Thymus (tissue), 11 donors: ENCODE measurements around the gene GALNT17. TPM values are rescaled to one million over a fixed set of nuclear protein-coding genes. Genes with fewer than 3 reads are reported as not detected.

Experiments used
- DNase-seq, 9 donors: peaks; one replicate each; pipeline ENCODE4 v3.0.0-alpha.2; 2013; ENCODE audit warnings: low spot score in 9 of 9, low read depth in 6 of 9, missing footprints in 1 of 9
- H3K27ac ChIP-seq, 2 donors: one replicate each; pipeline ENCODE4 v1.5.1; 2013; ENCODE audit warnings: control low read depth in 1 of 2, low read depth in 1 of 2, low read length in 1 of 2, mild to moderate bottlenecking in 1 of 2, moderate library complexity in 1 of 2
- H3K27me3 ChIP-seq, 2 donors: one replicate each; pipeline ENCODE4 v1.5.1; 2013; ENCODE audit warnings: low read length in 1 of 2; ENCODE audit not compliant: control insufficient read depth in 2 of 2, insufficient read depth in 1 of 2
- H3K36me3 ChIP-seq, 2 donors: one replicate each; pipeline ENCODE4 v1.5.1; 2013; ENCODE audit warnings: low read length in 1 of 2, mild to moderate bottlenecking in 1 of 2, moderate library complexity in 1 of 2; ENCODE audit not compliant: control insufficient read depth in 2 of 2, insufficient read depth in 2 of 2
- H3K4me1 ChIP-seq, 2 donors: one replicate each; pipeline ENCODE4 v1.5.1; 2013; ENCODE audit warnings: low read length in 2 of 2; ENCODE audit not compliant: control insufficient read depth in 2 of 2, insufficient read depth in 2 of 2
- H3K4me3 ChIP-seq, 2 donors: one replicate each; pipeline ENCODE4 v1.5.1; 2013; ENCODE audit warnings: low read length in 2 of 2, control low read depth in 1 of 2, mild to moderate bottlenecking in 1 of 2
- H3K9me3 ChIP-seq, 2 donors: one replicate each; pipeline ENCODE4 v1.5.1; 2013; ENCODE audit warnings: low read length in 1 of 2, mild to moderate bottlenecking in 1 of 2; ENCODE audit not compliant: control insufficient read depth in 2 of 2, insufficient read depth in 1 of 2
- WGBS: extraction: QIAGEN DNeasy Blood & Tissue Kit; methylation state at CpG from one replicate; pipeline ENCODE4 v1.1.7; 2013; 5-methylcytosine and 5-hydroxymethylcytosine counted together
- polyA plus RNA-seq: library from polyadenylated mRNA; stranded (reverse); fragments of 200-250 nt; gene quantifications from one replicate; pipeline ENCODE4 v1.2.3, GENCODE V29; 2013
- total RNA-seq: library from RNA; stranded (reverse); fragments of 120-200 nt; gene quantifications from one replicate; pipeline ENCODE4 v1.2.4, GENCODE V29; 2013
- donor health status: healthy.

GALNT17 gene
- total and polyA plus RNA-seq, 2 donors, result 1.8 to 9.2 TPM

DNA sequence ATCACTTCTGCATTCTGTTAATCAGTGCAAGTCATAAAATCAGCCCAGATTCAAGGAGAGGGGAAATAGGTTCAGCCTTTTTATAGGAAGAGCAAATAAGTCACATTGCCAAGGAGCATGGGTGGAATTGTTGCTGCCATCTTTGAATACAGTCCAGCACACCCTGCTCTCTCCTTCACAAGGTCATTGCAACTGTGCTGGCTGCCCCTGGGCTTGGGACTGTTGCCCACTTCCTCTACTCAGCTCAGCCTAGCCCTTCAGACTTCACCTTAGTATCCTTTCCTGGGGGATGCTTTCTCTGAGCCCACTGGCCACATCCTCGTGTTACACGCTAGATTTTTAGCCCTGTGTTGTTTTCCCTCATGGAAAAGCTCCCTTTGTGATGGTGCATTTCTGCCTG, 527.7 kb downstream of the GALNT17 start:
- Histone ChIP-seq H3K4me3 (no peak overlapping the region), H3K36me3 (no peaks in the 10 kb centered on the region), H3K9me3 (no peaks in the 10 kb centered on the region), H3K27me3 (no peaks in the 10 kb centered on the region), H3K4me1 (no peaks in the 10 kb centered on the region), H3K27ac (no peak overlapping the region)
- 94% methylated on average over 2 of the region's 2 CpGs for WGBS
- no peak for DNase-seq

DNA sequence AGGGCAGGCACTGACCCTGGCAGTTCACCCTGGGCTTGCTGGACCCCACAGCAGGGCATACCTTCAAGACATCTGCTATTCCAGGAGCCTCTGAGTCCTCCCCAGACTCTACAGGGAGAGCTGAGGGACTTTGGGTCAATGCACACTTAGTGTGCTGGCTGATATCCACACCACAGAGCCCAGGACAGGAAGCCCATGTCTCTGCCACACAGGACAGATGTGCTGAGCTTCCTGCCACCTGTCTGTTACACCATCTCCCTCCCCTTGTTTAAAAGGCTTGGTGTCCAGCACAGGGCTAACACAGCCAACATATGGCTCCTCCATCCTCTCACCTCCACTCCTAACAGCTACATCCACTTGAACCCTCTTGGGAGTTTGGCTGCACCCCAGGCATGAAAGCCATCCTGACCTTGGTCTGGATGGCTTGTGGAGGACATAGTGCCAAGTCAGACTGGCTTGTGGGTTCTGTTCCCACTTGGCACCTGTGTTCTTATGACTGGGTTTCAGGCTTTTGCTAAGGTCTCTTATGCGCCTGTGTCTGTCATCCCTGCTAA, 529.8 kb downstream of the GALNT17 start:
- H3K4me3 ChIP-seq, result no peak overlapping the region
- DNase-seq, result no peak
- 94% methylated on average over 1 of the region's 1 CpG for WGBS
- no peaks in the 10 kb centered on the region for H3K4me1 ChIP-seq
- no peaks in the 10 kb centered on the region for H3K36me3 ChIP-seq
- no peaks in the 10 kb centered on the region for H3K27me3 ChIP-seq
- no peak overlapping the region for H3K27ac ChIP-seq
- no peaks in the 10 kb centered on the region for H3K9me3 ChIP-seq

DNA sequence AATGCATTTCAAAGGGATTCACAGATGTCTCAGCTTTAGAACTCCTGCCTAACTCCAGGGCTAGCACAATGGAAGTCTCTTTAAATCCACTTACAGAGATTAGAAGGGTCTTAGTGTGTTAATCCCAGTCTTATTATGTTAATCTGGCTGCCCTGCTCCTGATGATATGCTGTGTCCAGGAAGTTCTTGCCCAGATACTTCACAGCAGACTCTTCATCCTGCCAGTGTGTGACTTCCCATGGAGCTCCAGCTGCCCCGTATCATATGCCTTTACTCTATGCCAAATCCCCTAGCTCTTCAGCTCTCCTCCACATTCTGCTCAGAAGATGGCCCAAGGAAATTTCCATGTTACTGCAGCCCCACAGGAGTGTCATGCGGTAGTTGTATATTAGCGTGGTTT, 533.8 kb downstream of the GALNT17 start:
- no peak for DNase-seq
- no peaks in the 10 kb centered on the region for H3K27me3 ChIP-seq
- no peaks in the 10 kb centered on the region for H3K4me1 ChIP-seq
- H3K27ac ChIP-seq, result no peak overlapping the region
- H3K9me3 ChIP-seq, result no peaks in the 10 kb centered on the region
- WGBS, result 97% methylated on average over 3 of the region's 3 CpGs
- no peak overlapping the region for H3K4me3 ChIP-seq
- H3K36me3 ChIP-seq, result no peaks in the 10 kb centered on the region

DNA sequence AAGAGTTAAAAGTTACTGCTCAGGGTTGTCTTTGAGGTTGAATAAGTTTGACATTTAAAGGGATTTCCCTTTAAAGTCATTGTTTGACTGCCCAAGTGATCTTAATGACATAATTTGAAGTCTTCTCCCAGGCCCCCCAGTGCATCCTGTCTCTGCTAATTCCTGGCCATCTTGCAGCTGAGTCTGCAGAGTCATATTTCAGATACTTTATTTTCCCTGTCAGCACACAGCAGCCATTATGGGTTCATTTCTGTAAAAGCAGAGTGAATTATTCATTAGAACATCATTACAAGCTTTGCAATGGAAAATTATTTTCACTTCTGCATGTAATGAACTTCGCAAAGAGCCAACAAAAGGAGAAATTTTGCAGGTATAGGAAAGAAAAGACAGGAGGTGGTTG, 536.6 kb downstream of the GALNT17 start:
- WGBS, result 91% methylated on average over 1 of the region's 1 CpG
- Histone ChIP-seq H3K4me1 (no peaks in the 10 kb centered on the region), H3K27me3 (no peaks in the 10 kb centered on the region), H3K4me3 (no peak overlapping the region), H3K9me3 (no peaks in the 10 kb centered on the region), H3K36me3 (no peaks in the 10 kb centered on the region), H3K27ac (no peak overlapping the region)
- no peak for DNase-seq

DNA sequence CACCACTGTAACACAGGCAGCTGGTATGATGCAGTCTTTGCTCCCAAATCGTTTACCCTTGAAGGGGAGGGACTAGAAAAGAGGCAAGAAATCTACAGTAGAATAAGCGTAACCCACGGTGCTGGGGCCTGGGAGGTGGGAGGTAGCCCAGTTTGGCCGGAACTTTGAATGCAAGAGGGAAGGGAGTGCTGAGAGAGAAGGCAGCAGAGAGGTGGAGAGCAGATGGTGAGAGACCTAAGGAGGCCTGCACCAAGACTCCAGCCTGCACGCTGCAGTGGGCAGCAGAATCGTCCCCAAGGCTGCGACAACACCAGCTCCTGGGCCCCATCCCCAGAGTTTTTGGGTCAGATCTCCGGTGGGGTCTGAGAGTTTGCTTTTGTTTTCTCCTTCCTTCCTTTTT, 547.5 kb downstream of the GALNT17 start:
- Histone ChIP-seq H3K4me1 (no peaks in the 10 kb centered on the region), H3K36me3 (no peaks in the 10 kb centered on the region), H3K27me3 (no peaks in the 10 kb centered on the region), H3K4me3 (no peak overlapping the region), H3K9me3 (peaks cover 0 to 13% of the 10 kb centered on the region in 2 donors), H3K27ac (no peak overlapping the region)
- no peak for DNase-seq
- WGBS, result 55% methylated on average over 8 of the region's 8 CpGs

DNA sequence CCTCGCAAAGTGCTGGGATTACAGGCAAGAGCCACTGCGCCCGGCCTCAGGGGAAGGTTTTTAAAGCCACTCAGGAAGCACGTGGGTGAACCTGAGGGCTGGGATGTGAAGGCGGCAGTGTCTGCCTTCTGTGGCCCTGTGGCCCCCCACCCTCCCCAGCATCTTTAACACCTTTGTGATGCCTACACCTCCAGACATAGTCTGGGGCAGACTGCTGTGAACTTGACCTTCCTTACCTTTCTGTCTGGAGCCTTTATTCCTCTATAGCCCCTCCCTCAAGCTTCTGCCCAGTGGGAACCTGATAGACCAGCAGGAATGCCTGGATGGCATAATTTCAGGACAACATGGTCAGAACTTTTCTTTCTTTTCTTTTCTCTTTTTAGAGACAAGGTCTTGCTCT, 550.2 kb downstream of the GALNT17 start:
- WGBS, result 66% methylated on average over 5 of the region's 5 CpGs
- Histone ChIP-seq H3K27me3 (no peaks in the 10 kb centered on the region), H3K4me3 (no peak overlapping the region), H3K4me1 (no peaks in the 10 kb centered on the region), H3K9me3 (peaks cover 0 to 13% of the 10 kb centered on the region in 2 donors), H3K36me3 (no peaks in the 10 kb centered on the region), H3K27ac (no peak overlapping the region)
- no peak for DNase-seq

DNA sequence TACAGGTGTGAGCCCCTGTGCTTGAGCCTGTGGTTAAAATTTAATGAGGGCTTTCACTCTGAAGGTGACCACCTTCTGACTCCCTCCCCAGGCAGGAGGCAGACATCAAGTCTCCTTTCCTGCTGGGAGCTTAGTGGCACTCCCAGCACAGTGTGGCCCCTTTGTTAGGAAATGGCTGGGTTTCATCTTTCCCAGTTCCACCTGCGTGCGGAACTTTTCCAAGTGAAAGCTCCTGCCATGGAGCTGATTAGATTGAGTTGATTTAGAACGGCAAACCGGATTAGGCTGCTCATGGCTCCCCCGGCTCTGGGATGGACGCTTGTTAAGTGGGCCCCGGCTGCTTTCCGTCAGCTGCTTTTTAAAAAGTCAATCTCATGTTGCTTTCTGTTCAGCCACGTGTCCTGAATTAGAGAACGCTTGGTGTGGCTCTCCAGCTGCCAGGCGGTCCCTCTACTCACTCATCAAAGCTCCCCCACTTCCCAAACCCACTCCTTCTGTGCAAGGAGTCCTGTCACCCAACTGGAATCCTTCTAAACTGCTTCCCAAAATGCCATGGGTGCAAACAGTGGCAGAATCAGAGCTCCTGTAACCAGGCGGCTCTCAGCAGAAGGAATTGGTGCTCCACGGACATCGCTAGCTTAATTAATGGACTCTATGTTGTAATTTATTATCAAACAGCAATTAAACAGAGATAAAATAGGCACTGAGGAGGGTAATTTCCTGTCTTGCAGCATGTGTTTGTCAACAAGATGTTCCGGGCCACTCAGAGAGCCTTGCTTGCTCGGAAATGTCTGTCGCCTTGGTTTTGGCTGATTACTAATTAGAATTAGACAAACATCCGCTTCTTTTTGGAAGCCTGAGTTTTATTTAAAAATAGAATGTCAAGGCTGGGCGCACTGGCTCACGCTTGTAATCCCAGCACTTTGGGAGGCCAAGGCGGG, 551.2 kb downstream of the GALNT17 start:
- Histone ChIP-seq H3K27ac (no peak overlapping the region), H3K4me1 (no peaks in the 10 kb centered on the region), H3K36me3 (no peaks in the 10 kb centered on the region), H3K9me3 (peaks cover 0 to 13% of the 10 kb centered on the region in 2 donors), H3K4me3 (no peak overlapping the region), H3K27me3 (no peaks in the 10 kb centered on the region)
- DNase-seq, result no peak
- 48% methylated on average over 21 of the region's 21 CpGs for WGBS

DNA sequence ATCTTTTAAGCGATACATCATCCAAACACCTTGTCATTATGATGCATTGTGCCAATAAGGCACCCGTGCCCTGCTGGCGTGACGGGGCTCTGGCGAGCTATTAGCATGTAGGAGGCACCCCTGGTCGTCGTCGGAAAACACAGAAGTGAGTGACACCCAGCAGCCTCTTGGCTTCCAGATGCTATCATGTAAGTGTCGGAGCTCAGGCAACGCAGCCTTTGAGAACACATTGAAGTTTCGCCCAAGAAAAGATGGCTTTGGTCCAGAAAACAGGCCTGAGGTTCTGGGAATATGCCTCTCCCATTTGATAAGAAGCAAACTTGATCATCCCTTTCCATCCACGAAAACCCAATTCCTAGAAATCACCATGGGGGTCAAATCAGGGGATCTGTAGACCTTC, 555.3 kb downstream of the GALNT17 start:
- Histone ChIP-seq H3K27ac (no peak overlapping the region), H3K36me3 (no peaks in the 10 kb centered on the region), H3K9me3 (peaks cover 0 to 9% of the 10 kb centered on the region in 2 donors), H3K4me1 (no peaks in the 10 kb centered on the region), H3K4me3 (no peak overlapping the region), H3K27me3 (no peaks in the 10 kb centered on the region)
- 89% methylated on average over 12 of the region's 12 CpGs for WGBS
- DNase-seq, result no peak

DNA sequence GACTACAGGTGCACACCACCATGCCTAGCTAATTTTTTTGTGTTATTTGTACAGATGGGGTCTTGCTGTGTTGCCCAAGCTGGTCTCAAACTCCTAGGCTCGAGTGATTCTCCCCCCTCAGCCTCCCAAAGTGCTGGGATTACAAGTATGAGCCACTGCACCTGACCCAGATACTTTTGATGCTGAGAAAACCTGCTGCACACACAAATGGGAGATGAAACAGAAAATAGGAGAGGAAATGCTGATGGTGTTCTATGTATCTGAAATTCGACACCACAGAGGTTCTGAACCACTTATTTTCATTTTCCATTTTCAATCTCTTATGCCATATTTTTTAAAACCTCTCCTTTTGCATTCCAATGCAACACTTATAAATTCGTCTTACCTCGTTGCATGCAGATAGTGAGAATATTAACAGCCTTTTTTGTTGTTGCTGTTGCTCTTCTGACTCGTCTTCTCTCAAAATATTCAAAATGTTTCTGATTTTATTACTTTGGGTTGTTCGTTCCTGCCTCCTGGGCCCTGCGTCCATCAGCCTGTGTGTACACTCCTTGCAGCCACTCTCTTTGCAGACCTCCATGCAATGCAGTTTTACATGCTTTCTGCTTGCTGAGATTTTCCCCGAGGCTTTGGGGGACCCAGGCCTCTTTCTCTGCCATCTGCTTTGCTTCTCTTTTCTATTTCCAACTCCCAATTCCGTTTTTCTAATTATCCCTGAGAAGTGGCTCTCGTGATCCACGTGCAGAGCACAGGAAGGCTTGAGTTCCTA, 556.1 kb downstream of the GALNT17 start:
- no peaks in the 10 kb centered on the region for H3K36me3 ChIP-seq
- peaks cover 0 to 8% of the 10 kb centered on the region in 2 donors for H3K9me3 ChIP-seq
- no peak overlapping the region for H3K27ac ChIP-seq
- WGBS, result 79% methylated on average over 11 of the region's 11 CpGs
- no peak for DNase-seq
- H3K27me3 ChIP-seq, result no peaks in the 10 kb centered on the region
- H3K4me3 ChIP-seq, result no peak overlapping the region
- H3K4me1 ChIP-seq, result no peaks in the 10 kb centered on the region
